GM18868 (cell line): ENCODE measurements around the gene FBXO44.

ENCODE experiments used
- ATAC-seq: cut with Tn5 transposase; IDR thresholded peaks from one replicate; pipeline ENCODE4 v1.9.1; 2021; ENCODE audit warnings: mild to moderate bottlenecking, moderate library complexity; ENCODE audit not compliant: unreplicated experiment

The FBXO44 gene

DNA sequence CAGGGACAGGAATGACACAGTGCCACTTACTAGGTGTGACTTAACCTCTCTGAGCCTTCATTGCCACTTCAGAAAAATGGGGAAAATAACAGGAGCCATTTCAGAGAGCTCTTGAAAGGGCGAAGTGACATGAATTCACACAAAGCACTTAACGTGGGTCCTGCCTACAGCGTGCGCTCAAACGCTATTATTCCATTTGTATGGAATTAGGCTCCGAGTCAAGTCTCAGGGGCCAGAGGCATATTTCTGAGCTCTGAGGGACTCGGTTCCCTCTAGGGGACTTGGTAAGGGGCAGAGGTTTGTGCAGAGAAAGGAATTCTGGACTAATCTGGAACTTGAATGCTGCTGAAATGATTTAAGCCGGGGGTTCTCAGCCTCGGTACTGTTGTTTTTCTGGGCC lies 50.9 kb downstream of the FBXO44 start:
- no peak for ATAC-seq

DNA sequence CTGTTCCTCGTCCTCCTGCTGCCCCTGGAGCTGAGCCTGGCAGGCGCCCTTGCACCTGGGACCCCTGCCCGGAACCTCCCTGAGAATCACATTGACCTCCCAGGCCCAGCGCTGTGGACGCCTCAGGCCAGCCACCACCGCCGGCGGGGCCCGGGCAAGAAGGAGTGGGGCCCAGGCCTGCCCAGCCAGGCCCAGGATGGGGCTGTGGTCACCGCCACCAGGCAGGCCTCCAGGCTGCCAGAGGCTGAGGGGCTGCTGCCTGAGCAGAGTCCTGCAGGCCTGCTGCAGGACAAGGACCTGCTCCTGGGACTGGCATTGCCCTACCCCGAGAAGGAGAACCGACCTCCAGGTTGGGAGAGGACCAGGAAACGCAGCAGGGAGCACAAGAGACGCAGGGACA lies 51.6 kb downstream of the FBXO44 start:
- no peak for ATAC-seq

DNA sequence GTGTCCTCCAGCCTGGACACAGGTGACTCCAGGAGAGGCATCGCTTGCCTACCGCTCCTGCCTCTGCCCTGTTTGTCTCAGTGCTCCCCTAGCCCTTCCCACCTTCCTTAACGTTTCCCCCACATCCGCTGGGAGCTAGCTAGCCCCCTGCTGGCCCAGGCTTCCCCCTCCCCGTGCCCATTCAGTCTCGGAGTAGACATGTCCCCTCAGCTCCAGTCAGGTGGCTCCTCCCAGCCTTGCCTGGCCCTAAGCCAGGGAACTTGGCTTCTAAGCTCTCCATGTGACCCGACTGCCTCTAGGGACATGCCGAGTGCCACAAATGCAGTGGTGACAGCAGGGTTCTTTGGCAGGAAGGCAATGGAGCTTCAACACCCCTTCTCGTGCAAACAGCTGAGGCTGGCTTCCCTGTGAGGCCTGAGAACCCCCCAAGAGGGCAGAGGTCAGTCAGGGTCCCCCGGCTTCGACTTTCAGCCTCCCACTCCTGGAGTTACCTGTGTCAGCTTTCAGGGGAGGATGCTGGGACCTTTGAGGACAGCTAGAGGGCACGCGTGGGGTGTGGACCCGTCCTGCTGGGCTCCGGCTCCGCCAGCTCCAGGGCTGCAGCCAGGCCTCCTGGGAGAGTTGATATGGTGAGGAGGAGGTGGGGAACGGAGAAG lies 53.1 kb downstream of the FBXO44 start:
- no peak for ATAC-seq

DNA sequence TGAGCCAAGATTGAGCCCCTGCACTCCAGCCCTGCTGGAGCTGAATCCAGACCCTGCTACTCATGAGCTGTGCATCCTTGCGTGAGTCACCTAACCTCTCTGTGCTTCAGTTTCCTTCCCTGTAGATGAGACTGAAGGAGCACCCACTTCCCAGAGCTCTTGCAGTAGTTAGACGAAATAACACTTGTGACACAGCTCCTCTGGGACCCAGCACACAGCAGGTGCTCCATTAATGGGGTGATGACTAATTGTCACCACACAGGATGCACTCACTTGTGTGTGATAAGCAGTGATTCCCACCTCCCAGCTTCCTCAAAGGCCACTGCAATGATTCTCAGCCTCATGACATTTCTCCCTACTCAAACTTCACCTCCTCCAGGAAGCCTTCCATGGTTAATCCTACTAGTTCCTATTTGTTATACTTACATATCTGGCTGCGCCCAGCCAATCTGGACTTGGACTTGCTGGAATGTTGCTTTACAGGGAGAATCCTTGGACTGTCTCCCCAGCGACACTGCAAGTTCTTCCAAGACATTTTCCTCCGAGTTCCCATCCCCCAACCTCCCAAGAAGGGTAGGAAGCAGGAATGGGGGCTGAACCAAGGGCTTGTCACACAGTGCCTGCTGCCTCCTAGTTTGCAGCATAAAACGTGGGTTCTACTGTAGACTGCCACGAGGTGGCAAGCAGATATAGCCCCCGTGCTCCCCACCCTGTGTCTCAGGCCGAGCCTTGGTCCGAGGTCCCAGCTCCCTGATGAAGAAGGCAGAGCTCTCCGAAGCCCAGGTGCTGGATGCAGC lies 54.1 kb downstream of the FBXO44 start:
- ATAC-seq: no peak

DNA sequence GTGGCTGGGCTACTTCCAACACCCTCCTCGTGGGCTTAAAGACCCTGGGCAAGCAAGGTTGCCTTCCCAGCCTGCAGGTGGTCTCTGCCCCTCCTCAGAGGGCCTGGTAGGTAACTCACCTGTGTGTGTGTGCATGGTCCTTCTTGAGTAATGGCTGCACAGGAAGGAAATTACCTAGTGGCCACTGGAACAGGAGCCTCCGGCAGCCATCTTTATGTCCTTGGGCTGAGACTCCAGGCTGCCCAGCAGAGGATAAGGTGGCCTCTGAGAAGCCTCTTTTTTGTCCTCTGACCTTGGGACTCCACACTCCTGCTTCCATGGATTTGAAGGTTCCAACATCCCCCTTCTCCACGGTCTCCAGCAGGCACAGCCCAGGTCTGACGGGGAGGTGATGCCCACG lies 56.8 kb downstream of the FBXO44 start:
- ATAC-seq: no peak

DNA sequence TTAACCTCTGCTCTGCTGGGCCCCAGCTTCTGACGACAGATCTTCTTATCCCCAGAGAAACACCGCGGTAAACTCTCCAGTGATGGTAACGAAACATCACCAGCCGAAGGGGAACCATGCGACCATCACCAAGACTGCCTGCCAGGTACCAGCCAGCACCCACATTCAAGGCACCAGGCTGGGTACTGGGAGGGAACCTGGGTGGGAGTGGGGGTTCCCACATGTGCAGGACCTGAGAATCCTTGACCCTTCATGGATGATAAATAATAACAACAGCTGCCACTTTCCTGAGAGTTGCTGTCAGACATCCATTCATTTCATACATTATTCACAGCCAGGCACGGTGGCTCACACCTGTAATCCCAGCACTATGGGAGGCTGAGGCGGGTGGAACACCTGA lies 57.6 kb downstream of the FBXO44 start:
- ATAC-seq: no peak
